HUDEP-2 (cell line): ENCODE data around the gene LARP4B.

Source experiments
- DNase-seq, 76 experiments: peaks; one replicate each; lab custom pipeline; 2025; ENCODE audit not compliant: unreplicated experiment in 76 of 76; lab: John Stamatoyannopoulos, UW

The LARP4B gene

DNA sequence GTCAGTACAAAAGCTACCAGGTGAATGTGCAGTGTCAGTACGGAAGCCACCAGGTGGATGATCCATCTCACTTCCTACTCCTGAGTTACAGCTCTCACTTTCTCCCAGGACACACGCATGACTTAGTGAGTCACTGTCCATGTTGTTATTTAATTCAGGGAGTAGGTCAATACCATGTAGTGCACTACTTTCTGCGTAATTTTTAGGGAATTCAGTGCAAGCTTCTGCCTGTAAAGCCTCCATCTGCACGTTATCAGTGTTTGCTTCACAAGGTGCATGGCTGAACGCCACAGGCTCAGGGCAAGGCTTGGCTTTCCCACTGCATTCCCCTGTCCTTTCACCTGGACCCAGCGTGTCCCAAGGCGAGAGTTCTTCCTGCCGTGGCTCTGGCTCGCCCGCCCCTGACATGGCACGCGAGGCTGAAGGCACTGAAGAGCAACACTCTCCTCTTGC lies 59.5 kb downstream of the LARP4B start:
- no peak for DNase-seq

DNA sequence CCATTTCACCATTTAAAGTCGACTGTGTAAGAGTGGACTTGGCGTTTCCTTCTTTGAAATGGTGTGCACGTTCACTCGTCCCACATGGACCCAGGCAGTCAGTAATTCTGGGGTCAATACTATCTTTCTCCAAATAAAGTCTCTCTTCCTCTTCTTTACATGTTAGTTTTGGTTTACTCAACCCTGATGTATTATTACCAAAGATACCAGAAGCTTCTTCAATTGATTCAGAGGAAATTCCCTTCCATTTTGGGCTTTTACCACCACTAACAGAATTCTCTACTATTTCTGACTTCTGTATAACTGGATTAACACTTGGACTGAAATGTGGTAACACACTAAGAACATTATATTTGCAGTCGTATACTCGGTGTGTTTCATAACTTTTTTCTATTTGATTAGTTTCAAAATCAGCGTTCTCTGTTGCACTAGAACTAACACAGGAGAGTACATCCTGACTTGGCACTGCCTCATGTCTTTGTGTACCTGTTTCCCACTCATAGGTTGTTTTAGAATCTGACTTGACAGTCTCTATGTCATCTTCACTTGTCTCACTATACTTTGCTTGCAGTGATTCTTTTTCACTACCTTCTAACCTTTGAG lies 60.8 kb downstream of the LARP4B start:
- no peak for DNase-seq

DNA sequence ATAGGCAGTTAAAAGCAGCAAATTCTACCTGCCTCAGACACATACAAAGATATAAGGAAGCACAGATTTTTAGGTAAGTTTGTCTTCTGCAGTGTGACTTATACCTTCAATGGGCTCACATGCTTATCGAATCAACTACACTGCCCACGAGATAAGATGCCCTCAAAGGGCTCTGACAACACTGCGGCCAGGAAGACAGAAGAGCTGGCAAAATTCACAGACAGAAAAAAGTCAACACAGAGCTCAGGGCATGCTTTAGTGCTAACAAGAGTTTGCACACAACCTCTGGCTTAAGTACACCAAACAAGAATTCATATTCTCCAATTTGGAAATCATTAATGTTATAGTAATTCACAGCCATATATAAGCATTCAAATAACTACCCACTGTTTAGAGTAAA lies 62.3 kb downstream of the LARP4B start:
- peak in 2 of 76 experiments; percentile 15 to 21 for DNase-seq

DNA sequence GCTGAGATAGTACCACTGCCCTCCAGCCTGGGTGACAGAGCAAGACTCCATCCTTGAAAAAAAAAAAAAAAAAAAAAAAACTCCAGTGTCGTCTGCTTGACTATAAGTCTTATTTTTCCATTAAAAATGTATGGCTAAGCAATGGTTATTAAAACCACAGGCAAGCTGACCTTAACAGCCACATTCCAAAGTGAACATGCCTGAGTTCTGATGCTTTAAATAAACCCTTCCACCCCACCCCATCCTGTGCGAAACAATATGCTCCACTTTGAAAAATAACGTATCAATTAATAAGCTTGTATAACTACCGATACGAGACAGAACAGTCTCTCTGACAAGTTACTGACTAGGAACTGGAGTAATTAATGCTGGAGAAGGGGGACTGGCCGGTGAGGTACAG lies 63.7 kb downstream of the LARP4B start:
- DNase-seq = no peak

DNA sequence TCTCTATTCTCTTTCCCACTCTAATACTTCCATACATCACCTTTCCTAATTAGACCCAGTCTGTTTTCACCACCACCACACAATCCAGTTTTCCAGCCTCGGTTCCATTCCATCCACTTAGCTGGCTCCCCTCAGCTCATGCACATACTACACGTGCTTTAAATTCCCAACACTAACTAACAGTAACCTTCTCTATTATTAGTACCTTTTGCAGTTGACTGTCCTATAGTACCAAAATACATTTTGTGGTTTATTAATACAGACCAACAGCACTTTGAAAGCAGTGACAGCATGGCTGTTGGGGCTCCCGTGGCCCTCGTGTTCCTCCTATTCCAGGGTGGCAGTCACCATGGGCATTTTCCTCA lies 64.9 kb downstream of the LARP4B start:
- DNase-seq = no peak

DNA sequence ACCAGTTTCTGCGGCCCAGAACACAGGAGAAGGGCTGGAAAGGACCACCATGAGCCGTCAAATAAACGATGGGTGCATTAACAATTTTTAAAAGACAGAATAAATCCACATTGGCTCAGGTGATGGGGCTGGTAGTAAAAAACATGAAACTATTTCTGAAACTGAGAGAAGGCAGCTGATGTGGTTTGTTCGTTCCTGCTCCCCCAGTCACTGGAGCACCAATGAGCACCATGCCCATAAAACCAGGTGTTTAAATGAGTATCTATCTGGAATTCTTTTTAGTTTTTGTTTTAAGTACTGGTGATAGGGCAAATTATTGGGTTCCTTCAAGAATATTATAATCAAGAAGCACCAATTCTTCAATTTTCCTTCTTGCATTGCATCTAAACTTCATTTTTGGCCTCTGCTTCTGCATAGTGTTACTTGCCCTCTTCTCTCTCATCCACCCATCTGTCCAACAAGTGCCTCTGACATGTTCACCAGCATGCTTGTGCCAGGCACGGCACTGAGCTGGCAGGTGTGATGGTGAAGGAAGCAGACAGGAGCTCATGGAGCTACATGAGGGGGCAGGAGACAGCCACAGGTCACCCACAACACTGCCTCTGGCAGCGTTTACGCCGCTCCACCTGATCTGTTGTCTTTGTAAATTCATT lies 65.5 kb downstream of the LARP4B start:
- DNase-seq = no peak

DNA sequence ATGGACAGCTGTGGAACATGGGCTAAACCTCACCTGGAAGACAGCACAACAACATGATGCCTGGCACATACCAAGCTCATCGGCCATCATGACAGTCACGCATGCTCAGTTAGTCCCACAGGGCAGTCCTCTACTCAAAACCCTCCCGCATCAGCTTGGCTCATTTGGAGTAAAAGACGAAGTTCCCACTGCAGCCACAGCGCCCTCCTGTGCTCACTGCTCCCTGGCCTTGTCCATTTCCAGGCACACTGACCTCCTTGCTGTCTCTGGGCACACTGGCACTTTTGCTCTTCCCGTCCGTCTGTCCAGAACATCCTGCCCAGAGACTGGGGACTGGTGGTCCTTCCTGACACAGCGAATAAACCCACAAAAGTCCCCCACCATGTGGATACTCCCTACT lies 66.2 kb downstream of the LARP4B start:
- DNase-seq = no peak

DNA sequence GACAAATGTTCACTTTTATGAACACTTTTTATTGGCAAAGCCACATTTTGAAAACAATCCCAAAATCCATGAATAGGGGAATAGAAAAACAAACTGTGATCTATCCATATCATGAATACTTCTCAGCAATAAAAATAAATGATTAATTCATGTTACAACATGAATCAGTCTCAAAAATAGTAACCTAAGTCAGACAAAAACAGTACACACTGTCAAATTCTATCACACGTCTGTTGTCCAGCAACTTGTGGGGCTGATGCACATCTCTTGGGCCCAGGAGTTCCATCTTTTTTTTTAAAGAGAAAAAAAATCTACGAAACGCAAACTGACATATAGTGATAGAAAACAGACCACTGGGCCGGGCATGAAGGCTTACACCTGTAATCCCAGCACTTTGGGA lies 71.0 kb downstream of the LARP4B start:
- DNase-seq = no peak

DNA sequence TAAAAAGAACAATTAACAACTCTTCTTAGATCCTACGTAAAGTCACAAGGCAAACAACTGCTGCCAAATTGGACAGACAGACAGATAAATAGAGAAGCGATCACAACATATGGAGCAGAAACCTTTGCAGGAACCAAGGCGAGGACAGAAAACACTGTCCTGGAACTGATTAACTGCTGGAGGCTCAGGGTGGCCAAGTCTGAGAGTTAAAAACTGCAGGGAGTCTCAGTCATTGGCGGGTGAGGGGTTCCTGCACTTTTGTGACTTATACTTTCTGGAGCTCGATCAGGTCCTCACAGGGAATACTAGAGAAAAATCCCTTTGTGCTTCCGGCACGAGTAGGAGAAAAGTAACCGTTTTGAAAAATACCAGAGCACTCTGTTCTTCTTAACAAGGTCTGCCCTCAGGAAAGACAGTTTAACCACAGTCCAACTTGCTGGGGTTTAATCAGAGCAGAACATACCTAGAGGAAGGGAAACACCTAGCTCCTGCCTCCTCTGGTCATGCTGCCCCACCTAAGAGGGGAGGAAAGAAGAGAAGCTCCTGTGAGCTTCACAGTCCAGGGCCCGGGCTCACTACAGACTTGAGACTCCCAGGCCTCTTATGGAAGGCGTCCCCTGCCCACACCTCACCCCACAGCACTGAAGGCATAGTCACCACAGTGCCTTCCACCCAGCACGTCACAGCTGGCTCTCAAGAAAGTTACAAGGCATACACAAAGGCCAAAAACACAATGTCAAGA lies 74.9 kb downstream of the LARP4B start:
- DNase-seq = no peak

DNA sequence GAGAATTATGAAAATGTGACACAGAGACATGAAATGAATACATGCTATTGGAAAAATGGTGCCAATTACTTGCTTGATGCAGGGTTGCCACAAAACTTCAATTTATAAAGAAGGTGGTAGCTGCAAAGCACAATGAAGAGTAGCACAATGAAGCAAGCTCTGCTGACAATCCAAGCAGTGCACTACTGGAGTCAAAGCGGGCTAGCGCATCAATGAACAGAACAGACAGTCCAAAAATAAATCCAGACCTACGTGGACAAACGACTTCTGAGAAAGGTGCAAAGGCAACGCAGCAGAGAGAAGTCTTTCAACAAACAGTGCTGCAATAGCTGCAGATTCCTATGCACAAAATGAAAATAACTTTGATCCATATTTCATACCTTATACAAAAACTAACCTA lies 75.8 kb downstream of the LARP4B start:
- DNase-seq = no peak

DNA sequence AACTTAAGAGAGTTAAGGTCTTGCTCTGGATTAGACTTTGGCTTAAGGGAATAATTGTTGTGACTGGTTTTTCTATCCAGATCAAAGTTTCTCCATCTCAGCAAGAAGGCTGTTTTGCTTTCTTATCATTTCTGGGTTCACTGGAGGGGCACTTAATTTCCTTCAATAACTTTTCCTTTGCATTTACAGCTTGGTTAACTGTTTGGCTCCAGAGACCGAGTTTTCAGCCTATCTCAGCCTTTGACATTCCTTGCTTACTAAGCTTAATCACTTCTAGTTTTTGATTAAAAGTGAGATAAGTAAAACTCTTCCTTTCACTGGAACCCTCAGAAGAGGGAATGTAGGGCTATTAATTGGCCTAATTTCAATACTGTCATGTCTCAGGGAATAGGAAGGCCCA lies 76.4 kb downstream of the LARP4B start:
- no peak for DNase-seq

DNA sequence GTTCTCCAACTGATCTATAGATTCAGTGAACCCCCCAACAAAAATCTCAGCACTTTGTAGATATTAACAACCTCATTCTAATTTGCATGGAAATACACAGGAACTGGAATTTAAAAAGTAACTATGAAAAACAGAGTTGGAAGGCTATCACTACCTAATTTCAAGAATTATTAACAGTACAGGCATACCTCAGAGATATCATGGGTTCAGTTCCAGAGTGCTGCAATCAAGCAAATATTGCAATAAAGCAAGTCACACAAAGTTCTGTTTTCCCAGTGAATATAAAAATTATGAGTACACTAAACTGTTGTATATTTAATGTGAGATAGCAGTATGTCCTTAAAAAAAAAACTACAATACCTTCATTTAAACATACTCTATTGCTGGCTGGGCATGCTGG lies 78.5 kb downstream of the LARP4B start:
- DNase-seq = no peak

DNA sequence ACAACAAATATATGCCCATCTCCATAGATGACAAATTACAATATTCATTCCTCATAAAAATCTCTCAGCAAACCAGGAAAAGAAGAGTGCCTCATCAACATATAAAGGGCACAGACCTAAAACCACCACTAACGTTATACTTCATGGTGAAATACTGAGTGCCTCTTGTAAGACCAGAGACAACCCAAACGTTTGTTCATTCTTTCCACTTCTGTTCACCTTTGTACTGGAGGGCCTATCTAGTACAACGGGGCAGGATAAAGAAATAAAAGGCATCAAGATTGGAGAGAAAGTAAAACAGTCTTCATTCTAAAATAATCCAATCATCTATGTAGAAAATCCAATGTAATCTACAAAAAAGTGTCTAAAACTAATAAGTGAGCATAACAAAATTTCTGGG lies 79.1 kb downstream of the LARP4B start:
- no peak for DNase-seq

DNA sequence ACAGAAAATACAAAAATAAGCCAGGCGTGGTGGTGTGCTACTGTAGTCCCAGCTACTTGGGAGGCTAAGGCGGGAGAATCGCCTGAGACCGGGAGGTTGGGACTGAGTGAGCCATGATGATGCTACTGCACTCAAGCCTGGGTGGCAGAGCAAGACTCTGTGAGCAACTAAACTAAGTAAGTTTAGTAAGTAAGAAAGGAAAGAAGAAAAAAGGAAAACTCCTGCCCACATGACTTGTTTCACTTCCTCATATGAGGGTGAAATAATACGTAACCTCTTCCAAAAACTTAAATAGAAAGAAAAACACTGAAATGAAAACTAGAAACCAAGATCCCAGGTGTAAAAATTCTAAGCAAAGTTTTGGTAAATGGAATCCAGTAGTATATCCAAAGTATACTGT lies 79.6 kb downstream of the LARP4B start:
- DNase-seq = no peak

DNA sequence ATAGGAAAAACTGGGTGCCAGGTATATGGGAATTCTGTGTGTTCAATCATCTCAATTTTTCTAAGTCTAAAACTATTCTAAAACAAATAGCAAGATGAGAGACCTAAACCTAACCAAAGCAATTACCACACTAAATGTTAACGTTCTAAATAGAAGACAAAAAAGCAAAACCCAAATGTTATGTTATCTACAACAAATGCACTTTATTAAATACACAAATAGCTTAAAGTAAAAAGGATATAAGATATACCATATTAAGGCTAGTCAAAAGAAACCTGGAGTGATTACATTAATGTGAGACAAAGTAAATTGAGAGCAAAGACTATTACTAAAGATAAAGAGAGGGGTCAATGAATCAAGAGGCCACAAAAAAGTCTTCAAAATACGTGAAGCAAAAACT lies 81.4 kb downstream of the LARP4B start:
- no peak for DNase-seq

DNA sequence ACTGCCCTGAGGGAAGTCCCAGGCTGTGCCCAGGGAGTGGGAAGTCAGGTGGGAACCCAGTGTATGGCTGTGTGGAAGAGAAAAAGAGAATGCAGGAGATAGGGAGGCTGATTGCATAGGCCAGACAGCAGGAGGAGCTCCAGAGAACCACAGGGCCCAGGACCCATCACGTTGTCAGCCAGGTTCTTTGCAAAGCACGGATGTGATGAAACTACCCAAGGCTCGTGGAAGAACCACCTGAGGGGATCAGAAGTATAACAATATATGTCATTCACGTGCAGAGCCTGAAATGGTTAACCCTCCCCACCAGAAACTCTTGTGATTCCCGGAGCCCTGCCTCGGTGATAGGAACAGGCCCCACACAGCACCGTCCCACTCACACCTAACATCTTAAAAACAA lies 83.6 kb downstream of the LARP4B start:
- peak in 1 of 76 experiments; percentile 3 for DNase-seq

DNA sequence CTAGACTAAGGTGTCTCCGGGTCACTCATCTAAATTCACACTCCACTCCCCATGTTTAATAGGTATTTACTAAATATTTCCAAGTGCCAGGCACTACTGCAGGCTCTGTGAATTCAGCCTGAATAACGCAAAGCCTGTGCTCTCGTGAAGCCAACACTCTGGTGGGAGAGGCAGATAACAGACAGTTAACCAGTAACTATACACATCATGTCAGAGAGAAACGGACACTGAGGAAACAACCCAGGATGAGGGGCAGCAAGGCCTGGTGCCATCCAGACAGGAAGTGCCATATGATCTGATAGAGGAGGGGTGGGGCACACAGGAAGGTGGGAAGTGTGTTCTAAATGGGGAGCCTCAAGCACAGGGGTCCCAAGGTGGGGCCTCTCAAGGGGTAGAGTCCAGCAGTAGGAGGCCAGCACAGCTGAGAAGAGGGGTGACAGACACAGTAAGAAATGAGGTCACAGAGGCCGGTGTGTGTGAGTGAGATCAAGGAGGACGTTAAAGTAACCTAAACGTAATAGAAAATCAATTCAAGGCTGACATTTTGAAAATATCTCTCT lies 85.3 kb downstream of the LARP4B start:
- DNase-seq = no peak

DNA sequence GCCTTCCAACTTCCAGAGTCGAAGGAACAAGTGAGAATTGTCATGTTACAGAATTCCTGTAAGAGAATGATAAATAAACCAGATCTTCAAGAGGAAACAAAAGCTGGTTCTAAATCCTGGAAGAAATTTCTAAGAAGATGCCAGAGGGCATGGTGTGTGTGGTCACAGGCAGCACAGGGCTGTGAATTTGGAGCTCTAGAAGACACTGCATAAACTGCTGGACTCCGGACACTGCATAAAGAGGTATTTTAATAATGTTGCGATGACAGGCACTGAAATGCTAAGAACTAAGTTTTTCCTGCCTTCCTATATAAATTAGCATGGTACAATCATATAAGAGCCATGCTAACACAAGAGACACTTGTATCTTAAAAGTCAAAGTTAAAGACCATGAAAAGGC lies 86.0 kb downstream of the LARP4B start:
- no peak for DNase-seq

DNA sequence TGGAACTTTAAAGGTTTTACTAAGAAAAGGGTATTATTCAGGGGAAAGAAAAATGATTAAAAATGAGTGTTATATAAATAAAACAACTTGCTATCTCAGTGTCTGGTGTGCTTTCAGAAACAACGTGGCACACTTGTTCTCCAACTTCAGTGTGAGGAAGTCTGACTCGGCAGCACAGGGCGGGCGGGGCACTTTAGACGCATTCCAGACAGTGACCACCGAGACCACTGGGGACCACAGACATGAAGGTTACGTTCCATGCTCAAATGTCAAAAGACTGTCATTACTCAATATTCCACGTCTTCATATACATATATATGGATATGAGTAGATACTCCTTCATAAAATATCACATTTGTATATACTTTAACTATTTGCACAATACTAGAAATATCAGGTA lies 87.0 kb downstream of the LARP4B start:
- DNase-seq = no peak

DNA sequence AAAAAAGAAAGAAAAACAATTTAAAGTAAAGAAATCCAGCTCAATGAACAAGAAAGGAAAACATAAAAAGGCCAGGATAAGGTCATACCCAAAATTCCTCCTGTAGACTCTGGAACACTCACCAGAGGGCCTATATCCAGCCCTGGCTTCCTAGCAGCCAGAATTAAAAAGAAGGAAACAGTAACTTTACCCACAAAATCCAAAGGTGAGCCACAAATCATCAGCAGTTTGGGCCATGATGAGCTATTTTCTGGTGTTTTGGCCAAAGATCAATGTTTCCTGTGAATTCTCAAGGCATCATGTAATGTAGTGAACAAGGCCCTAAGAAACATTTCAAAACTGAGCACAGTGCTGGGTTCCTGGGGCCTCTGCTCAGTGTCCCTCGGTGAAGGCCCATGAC lies 87.8 kb downstream of the LARP4B start:
- DNase-seq = no peak

DNA sequence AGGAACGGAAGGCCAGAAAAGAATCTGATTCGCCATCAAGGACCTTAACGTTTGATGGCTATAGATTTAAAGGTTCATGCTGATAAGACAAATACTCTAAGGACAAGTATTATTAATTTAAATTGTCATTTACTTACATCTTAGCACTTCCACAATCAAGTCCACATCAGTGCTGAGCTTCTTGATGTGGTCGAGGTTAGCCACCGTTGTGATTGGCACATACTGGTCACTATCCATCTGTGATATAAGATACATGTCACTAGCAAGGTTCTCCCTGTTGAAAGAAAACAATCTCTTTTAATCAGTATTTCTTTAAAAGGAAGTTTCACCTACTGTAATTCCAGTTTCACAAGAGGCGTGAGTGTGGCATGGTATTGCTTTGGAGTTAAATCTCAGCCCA lies 88.7 kb downstream of the LARP4B start:
- no peak for DNase-seq

DNA sequence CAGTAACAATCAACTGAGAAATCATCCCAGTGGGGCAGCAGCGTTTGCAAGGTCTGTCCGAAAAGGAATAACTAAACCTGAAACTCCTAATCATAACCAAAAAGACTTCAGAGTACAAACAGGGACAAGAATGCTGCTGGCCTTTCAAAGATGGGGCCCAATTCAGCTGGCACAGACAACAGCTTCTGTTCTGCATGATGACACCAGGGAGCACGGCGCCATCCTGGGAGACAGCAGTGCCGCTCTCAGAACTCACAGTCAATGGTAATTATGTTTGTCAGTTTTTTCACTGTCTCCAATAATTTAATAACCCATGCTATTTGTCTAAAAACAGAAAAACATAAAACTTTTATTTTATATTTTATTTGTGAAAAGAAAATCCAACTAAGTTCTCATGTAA lies 90.0 kb downstream of the LARP4B start:
- no peak for DNase-seq
